SJCRH30 (cell line): ENCODE measurements around the gene MRPS35. TPM values are rescaled to one million over a fixed set of nuclear protein-coding genes. Genes with fewer than 3 reads are reported as not detected.
A peak's percentile ranks its signal among the peaks of the same experiment; 100 is the strongest.

Experiments
- DNase-seq, 2 experiments: peaks; one replicate each; pipeline ENCODE4 v3.0.0-alpha.2; 2015 to 2020
- H3K27ac ChIP-seq: fragments of 250-450 bp; sonication (Bioruptor Pico); 2 replicates; pipeline ENCODE4 v1.5.1; 2020; ENCODE audit warnings: mild to moderate bottlenecking, moderate library complexity
- H3K27me3 ChIP-seq: fragments of 250-450 bp; sonication (Bioruptor Pico); 2 replicates; pipeline ENCODE4 v1.5.1; 2020; ENCODE audit warnings: mild to moderate bottlenecking, moderate library complexity
- H3K36me3 ChIP-seq: fragments of 250-450 bp; sonication (Bioruptor Pico); 2 replicates; pipeline ENCODE4 v1.5.1; 2020; ENCODE audit warnings: mild to moderate bottlenecking, moderate library complexity
- H3K4me1 ChIP-seq: fragments of 250-450 bp; sonication (Bioruptor Pico); 2 replicates; pipeline ENCODE4 v1.5.1; 2020; ENCODE audit warnings: mild to moderate bottlenecking, moderate library complexity
- H3K4me3 ChIP-seq: fragments of 250-450 bp; sonication (Bioruptor Pico); 2 replicates; pipeline ENCODE4 v1.5.1; 2020; ENCODE audit warnings: mild to moderate bottlenecking, moderate library complexity
- H3K9me3 ChIP-seq: fragments of 250-450 bp; sonication (Bioruptor Pico); replicated peaks from 2 replicates; pipeline ENCODE4 v1.5.1; 2020; ENCODE audit warnings: mild to moderate bottlenecking, moderate library complexity
- total RNA-seq: library from RNA; depleted of rRNA; stranded (reverse); fragments of >200 nt; shearing (Covaris generic); gene quantifications from 2 replicates; pipeline ENCODE4 v1.2.3, GENCODE V29; 2014

MRPS35 gene
- total RNA-seq, 1 experiment from 2014 or later = 88.3 TPM

DNA sequence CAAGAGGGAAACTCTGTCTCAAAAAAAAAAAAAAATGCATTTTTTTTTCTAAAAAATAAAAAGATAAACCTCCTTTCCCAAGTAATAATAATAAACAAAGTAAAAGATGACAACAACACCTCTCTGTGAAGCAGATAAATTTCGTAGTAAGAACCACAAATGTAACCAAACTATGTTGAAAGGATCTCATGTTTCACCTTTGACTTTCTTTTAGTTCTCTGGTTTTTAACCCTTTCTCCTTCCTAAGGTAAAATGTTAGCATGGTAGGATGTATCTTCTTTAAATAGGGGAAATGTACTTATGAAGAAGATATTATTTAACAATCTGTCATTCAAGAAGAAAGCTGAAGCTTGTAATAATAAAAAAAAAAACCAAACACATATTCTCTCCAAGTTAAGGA lies 67.6 kb downstream of the MRPS35 start:
- no peaks in the 10 kb centered on the region for H3K27me3 ChIP-seq
- no peak overlapping the region for H3K27ac ChIP-seq
- DNase-seq = no peak
- H3K36me3 ChIP-seq = peaks cover 11% of the 10 kb centered on the region
- H3K4me3 ChIP-seq = no peak overlapping the region
- no peaks in the 10 kb centered on the region for H3K9me3 ChIP-seq
- no peaks in the 10 kb centered on the region for H3K4me1 ChIP-seq

DNA sequence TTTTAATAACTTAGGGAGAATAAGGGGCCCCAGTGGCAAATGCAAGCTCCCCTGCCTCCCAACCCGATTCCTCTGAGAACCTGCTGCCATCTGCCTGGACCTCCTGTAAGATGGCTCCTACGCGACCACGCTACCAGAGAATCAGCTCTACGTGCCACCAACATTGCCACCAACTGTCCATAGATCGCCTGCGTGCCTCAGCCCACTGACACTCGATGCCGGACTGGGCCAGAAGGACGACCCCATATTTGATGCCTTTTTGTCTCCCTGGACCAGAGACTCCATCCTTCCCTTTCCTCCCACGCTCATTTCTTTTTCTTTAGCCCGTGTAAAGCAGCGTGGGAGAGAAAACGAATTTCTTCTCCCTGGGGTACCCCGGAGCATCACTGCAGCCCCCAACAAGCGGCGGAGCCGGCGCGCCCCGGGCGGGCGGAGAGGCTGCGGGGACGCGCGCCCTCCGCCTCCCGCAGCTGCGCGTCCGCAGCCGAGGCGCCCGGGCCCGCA lies 68.8 kb downstream of the MRPS35 start:
- Histone ChIP-seq H3K4me3 (peak overlapping the region; percentile 82), H3K4me1 (no peaks in the 10 kb centered on the region), H3K27ac (peak overlapping the region; percentile 81), H3K9me3 (no peaks in the 10 kb centered on the region), H3K36me3 (peaks cover 13% of the 10 kb centered on the region), H3K27me3 (no peaks in the 10 kb centered on the region)
- DNase-seq = peak; percentile 63 to 73

DNA sequence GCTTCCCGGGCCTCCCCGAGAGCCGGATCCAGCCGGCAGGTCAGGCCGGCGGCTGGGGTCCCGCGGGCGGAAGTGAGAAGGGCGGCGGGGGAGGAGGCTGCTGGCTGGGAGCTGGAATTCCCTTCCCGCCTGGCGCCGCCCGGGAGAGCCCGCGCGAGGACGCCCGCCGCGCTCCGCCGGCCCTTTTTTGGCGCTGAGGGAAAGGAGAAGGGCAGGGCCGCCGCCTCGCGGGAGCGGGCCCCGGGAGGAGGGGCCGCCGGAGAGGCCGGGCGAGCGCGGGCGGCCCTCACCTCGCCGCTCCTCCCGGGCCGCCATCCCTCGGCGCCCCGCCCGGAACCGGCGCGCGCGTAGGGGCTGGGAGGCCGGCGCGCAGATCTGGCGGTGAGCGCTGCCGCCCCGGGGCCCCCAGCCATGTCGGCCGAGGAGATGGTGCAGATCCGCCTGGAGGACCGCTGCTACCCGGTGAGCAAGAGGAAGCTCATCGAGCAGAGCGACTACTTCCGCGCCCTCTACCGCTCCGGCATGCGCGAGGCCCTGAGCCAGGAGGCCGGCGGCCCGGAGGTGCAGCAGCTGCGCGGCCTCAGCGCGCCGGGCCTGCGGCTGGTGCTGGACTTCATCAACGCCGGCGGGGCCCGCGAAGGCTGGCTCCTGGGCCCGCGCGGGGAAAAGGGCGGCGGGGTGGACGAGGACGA lies 69.4 kb downstream of the MRPS35 start, which contains the start of the genes KLHL42 and MANSC4:
KLHL42 (plus strand) TSS at position 314 of the 692 bp plus-strand sequence; CDS start at position 412, 98 bp downstream.
MANSC4 (minus strand) TSS at position 317 of the 692 bp plus-strand sequence. CDS start 8,960 bp downstream, outside the sequence.
- Histone ChIP-seq H3K27ac (peak within 1 kb of the TSS; percentile 81), H3K36me3 (peaks cover 13% of the 10 kb centered on the region), H3K9me3 (no peaks in the 10 kb centered on the region), H3K27me3 (no peaks in the 10 kb centered on the region), H3K4me3 (peak within 1 kb of the TSS; percentile 82), H3K4me1 (no peaks in the 10 kb centered on the region)
- peak; percentile 79 to 83 for DNase-seq

DNA sequence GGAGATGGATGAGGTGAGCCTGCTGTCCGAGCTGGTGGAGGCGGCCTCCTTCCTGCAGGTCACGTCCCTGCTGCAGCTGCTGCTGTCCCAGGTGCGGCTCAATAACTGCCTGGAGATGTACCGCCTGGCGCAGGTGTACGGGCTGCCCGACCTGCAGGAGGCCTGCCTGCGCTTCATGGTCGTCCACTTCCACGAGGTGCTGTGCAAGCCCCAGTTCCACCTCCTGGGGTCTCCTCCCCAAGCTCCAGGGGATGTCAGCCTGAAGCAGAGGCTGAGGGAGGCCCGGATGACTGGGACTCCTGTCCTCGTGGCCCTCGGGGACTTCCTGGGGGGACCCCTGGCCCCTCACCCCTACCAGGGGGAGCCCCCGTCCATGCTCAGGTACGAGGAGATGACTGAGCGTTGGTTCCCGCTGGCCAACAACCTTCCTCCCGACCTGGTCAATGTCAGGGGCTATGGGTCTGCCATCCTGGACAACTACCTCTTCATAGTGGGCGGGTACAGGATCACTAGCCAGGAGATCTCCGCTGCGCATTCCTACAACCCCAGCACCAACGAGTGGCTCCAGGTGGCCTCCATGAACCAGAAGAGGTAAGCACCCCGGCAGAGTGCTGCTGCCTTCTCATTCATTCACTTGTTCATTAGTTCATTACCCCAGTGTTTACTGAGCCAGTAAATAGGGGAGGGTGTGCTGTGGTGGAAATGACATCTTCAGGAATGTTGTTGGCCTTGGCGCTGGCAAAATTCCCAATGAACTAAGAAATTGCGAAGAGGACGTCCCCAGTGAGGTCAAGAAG lies 70.2 kb downstream of the MRPS35 start:
- Histone ChIP-seq H3K27me3 (no peaks in the 10 kb centered on the region), H3K4me3 (peak overlapping the region; percentile 82), H3K9me3 (no peaks in the 10 kb centered on the region; the same call in 1 of the 2 replicates), H3K4me1 (no peaks in the 10 kb centered on the region), H3K36me3 (peaks cover 13% of the 10 kb centered on the region), H3K27ac (peak overlapping the region; percentile 81)
- peak; percentile 27 to 41 for DNase-seq

DNA sequence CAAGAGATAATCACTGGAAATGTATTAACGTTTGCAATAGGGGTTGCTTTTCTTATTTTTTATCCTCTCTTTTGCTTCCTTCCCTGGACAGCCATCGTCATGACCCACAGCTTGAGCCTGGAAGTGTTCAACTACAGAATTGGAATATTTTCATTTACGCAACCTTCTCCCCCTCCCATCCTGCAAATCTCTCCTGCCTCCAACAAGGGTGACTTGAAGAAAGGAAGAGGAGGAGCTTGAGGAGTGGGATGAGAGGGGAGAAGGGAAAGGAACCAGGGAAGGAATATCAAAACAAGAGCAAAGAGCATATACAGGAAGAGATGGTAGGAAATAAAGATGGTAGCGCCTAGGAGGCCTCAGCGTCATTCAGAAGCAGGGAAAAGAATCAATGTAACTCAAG lies 71.0 kb downstream of the MRPS35 start:
- Histone ChIP-seq H3K4me3 (peak overlapping the region; percentile 82), H3K36me3 (peaks cover 16% of the 10 kb centered on the region), H3K27me3 (no peaks in the 10 kb centered on the region), H3K27ac (no peak overlapping the region), H3K4me1 (no peaks in the 10 kb centered on the region), H3K9me3 (no peaks in the 10 kb centered on the region; the same call in 1 of the 2 replicates)
- DNase-seq = no peak

DNA sequence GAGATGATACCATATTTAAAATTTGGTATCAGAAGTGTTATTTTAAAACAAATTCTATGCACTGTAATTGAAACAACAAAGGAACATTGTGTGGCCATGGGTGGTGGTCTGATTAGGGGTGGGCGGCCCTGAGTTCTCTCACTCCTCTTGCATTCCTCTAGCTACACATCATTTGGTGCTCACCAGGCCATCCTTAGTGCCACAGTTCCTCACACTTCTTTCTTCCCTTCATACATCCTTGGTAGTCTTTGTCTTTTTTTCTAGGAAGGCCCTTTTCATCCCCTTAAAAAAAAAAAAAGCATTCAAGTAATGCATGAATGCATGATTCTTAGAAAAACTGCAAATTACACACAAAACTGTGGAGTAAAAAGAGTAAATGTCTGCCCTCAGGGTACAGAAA lies 71.8 kb downstream of the MRPS35 start:
- Histone ChIP-seq H3K27me3 (no peaks in the 10 kb centered on the region), H3K9me3 (no peaks in the 10 kb centered on the region; the same call in 1 of the 2 replicates), H3K4me3 (no peak overlapping the region), H3K4me1 (no peaks in the 10 kb centered on the region), H3K27ac (no peak overlapping the region), H3K36me3 (peaks cover 16% of the 10 kb centered on the region)
- no peak for DNase-seq

DNA sequence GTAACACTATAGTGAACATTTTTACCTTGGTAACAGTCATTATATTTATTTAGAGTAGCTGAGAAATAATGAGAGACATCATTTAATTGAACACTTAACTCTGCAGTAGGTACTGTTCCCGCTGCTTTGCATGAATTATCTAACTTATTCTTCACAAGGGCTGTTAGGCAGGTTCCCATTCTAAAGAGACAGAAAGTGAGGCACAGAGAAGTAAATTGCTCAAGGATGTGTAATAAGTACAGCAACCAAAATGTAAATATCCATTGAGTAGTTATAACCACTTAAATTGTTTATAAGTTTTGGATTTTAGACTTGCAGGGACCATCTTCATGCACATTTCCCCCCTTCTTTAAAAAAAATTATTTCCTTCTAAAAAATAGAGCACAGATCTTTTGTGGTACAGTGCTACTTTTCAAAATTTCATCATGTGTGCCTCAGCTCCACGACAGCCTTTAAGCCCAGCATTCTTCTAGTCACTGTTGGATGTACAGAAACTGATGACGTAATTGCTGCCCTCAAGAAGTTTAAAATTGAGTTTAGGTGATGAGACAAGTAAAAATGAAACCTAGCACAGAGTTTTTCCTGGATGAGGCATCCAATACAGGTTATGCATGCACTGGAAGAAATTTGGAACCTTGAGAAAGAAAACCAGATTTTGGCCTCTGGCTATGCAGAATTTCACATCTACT lies 75.4 kb downstream of the MRPS35 start:
- Histone ChIP-seq H3K27ac (no peak overlapping the region), H3K4me3 (no peak overlapping the region), H3K27me3 (no peaks in the 10 kb centered on the region), H3K4me1 (no peaks in the 10 kb centered on the region), H3K9me3 (no peaks in the 10 kb centered on the region; the same call in 1 of the 2 replicates), H3K36me3 (peaks cover 32% of the 10 kb centered on the region)
- DNase-seq = no peak

DNA sequence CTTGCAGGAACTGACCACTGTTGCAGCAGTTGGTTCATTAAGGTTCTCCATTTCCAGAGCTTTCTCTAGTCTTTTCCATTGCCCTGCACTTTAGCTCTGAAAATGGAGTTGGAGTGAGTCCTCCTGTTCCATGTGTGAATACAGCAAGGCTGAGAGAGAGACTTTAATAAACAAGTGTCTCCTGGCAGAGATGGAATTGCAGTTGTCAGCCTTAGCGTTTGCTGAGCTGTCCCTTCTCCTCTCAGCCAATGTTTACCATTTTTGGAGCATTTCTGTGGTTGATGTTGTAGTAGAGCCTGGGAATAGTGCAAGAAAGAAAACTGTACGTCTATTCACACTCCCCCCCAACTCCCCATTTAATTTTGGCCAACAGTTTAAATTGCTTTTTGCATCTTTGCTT lies 76.9 kb downstream of the MRPS35 start:
- Histone ChIP-seq H3K27ac (no peak overlapping the region), H3K36me3 (peaks cover 35% of the 10 kb centered on the region), H3K4me3 (no peak overlapping the region), H3K9me3 (no peaks in the 10 kb centered on the region; the same call in 1 of the 2 replicates), H3K27me3 (no peaks in the 10 kb centered on the region), H3K4me1 (no peaks in the 10 kb centered on the region)
- no peak for DNase-seq

DNA sequence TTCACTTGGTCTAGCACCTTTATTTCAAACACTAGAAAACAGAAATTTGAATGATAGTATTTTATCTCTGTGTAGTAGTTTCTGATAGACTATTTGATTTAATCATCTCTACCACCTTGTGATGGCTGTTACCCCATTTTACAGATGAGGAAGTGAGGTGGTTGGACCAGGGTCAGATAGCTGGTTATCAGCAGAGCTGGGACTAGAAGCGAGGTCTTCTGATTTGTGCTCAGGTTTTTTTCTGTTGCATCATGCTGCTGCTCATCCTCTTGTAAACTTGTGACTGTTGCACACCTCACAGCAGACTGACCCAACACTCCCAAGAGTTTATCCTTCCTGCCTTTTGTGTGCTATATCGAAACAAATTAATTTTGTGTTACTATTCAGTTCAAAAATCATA lies 79.5 kb downstream of the MRPS35 start:
- Histone ChIP-seq H3K4me3 (no peak overlapping the region), H3K27me3 (no peaks in the 10 kb centered on the region), H3K4me1 (no peaks in the 10 kb centered on the region), H3K27ac (no peak overlapping the region), H3K36me3 (peaks cover 52% of the 10 kb centered on the region), H3K9me3 (no peaks in the 10 kb centered on the region; the same call in 1 of the 2 replicates)
- DNase-seq = no peak

DNA sequence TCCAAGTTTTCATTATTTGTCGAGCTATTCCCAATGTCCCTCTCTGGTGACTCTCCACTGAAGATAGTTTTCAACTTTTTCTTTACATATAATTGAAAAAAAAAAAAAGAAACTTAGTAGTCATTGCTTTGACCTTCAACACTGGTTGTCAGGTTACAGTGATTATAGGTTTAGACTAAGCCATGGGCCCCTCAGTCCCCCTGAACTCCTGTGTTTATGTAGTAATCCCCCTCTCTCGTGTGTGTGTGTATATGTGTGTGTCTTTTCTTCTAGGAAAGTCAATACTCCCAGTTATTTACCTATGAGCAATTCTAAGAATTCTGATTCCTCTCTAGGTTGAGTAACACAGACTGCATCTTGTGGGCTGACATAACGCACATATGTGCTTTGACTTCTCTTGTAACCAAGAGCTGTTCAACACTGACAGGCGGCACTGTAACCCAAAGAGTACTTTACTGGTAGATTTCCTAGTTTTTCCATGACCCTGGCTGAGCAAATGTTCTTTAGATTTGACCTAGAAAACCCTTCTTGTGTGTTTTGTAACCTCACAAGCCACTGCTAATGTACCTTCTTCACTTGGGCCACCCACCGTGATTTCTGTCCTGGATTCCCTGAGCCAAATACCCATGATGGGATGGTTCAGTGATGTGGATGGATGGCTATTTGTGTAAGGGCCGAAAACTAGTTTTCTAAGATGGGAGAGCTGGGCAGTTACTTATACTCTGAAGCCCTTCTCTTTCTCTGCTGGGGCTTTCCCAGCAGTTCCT lies 84.4 kb downstream of the MRPS35 start:
- Histone ChIP-seq H3K9me3 (no peaks in the 10 kb centered on the region), H3K36me3 (peaks cover 76% of the 10 kb centered on the region), H3K4me3 (no peak overlapping the region), H3K4me1 (no peaks in the 10 kb centered on the region), H3K27ac (no peak overlapping the region), H3K27me3 (no peaks in the 10 kb centered on the region)
- DNase-seq = no peak

DNA sequence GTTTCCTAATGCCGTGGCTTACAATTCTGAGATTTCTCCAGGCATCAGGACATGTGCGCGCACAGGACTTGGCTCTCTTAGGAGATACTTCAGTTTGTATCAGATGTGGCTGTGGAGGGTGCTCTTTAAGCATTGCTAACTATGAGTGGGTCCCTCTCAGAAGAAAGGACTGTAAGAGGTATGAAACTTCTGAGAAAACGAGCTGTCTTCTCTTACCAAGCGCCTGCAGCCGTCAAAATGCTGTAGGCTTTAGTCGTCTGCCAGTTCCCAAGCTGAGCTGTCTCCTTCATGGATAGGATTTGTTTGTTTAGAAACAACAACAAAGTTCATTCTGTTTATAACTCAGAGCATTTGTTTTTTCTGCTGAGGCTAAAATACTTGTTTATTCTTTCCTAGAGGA lies 85.5 kb downstream of the MRPS35 start:
- no peak overlapping the region for H3K4me3 ChIP-seq
- H3K9me3 ChIP-seq = no peaks in the 10 kb centered on the region
- no peaks in the 10 kb centered on the region for H3K27me3 ChIP-seq
- peaks cover 75% of the 10 kb centered on the region for H3K36me3 ChIP-seq
- no peak overlapping the region for H3K27ac ChIP-seq
- no peak for DNase-seq
- H3K4me1 ChIP-seq = no peaks in the 10 kb centered on the region

DNA sequence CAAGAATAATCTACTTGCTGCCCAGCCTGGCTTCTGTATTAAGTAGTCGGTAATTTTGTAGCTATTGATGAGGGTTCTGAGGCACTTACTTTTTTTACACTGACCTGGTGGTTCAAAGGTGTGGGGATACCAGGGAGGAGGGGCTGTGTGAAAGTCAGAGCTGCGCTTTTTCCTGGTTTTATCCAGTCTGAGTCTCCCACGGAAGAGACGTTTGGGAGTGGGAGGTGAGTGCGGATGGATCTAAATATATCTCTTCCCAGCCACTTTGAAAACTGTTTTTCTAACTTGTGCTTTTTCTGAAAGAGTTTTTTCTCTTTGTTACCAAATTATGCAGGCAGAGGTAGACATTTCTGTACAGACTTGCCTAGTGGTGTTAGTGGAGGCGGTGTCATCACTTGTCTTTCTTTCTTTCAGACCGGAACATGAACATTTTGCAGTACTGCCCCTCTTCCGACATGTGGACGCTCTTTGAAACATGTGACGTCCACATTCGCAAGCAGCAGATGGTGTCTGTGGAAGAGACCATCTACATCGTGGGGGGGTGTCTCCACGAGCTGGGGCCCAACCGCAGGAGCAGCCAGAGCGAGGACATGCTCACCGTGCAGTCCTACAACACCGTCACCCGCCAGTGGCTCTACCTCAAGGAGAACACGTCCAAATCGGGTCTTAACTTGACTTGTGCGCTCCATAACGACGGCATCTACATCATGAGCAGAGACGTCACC lies 86.8 kb downstream of the MRPS35 start:
- H3K27me3 ChIP-seq = no peaks in the 10 kb centered on the region
- no peak overlapping the region for H3K27ac ChIP-seq
- no peaks in the 10 kb centered on the region for H3K4me1 ChIP-seq
- no peak for DNase-seq
- no peaks in the 10 kb centered on the region for H3K9me3 ChIP-seq
- H3K36me3 ChIP-seq = peaks cover 66% of the 10 kb centered on the region
- no peak overlapping the region for H3K4me3 ChIP-seq

DNA sequence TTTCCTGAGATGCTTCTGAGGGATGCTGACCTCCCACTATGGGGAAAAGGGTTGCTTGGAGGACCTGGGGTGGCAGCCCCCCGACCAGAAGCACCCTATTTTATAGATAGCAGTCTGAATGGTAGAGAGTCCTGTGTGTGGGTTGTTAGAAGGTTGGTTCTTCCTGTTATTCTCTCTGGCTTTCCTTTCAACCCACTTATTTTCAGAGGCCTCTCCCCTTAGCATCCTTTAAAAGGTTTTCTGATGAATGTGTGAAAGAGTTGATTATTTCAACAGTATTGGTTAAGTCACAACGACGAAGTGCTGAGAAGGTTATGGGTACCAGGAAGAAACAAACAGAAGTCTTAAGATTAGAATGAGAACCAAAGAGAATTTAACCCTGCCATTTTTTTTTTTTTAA lies 90.2 kb downstream of the MRPS35 start:
- Histone ChIP-seq H3K27ac (no peak overlapping the region), H3K36me3 (peaks cover 36% of the 10 kb centered on the region), H3K9me3 (no peaks in the 10 kb centered on the region), H3K4me1 (no peaks in the 10 kb centered on the region), H3K4me3 (no peak overlapping the region), H3K27me3 (no peaks in the 10 kb centered on the region)
- DNase-seq = no peak
